HepG2 (cell line): ENCODE results near the gene CD53. TPM values are rescaled to one million over a fixed set of nuclear protein-coding genes. Genes with fewer than 3 reads are reported as not detected.

ENCODE experiments used
- ATAC-seq: fragments of 200-7000 bp; cut with Tn5 transposase; 3 replicates; pipeline ENCODE4 v1.9.1; 2020; ENCODE audit warnings: mild to moderate bottlenecking, moderate library complexity
- BruUV-seq: library from RNA; stranded (reverse); fragments of 400-500 nt; replicated peaks from 2 replicates; lab custom pipeline; 2021; lab: Mats Ljungman, UMichigan
- CTCF ChIA-PET: fragments of 300-600 bp; formaldehyde crosslinking; extraction: SDS; loops from one replicate; lab custom pipeline; 2021; ENCODE audit warnings: low total read pairs, inconsistent platforms, low intra/inter-chr PET ratio; lab: Yijun Ruan, JAX
- POLR2A ChIA-PET: fragments of 350-600 bp; sonication (Branson Sonifier 250); formaldehyde crosslinking; loops from one replicate; lab custom pipeline; 2020; ENCODE audit warnings: antibody characterized with exemption, inconsistent platforms; lab: Yijun Ruan, JAX
- DNase-seq: peaks from one replicate; pipeline ENCODE4 v3.0.0-alpha.2; 2015; ENCODE audit warnings: low spot score
- FAIRE-seq: peaks from 3 replicates; lab custom pipeline; 2011; peaks lifted over from hg19 to GRCh38; lab: Jason Lieb, UNC
- H2AFZ ChIP-seq: one replicate; pipeline ENCODE4 v1.6.1; 2011; ENCODE audit warnings: low read length, inconsistent platforms
- H3K27ac ChIP-seq: fragments of 300-600 bp; 3 replicates; pipeline ENCODE4 v1.8.0; 2011; ENCODE audit warnings: mixed run types, mild to moderate bottlenecking, mixed read lengths, low read length, inconsistent platforms; ENCODE audit not compliant: insufficient read depth; ENCODE audit errors: extremely low read length
- H3K27me3 ChIP-seq, 2 experiments: fragments of 200-600 bp in 1 of 2; 2 replicates in 1 of 2; 3 replicates in 1 of 2; pipeline versions ENCODE4 v1.6.0 to v1.8.0; 2011; ENCODE audit warnings: low read length in 2 of 2, mild to moderate bottlenecking in 2 of 2, moderate library complexity in 2 of 2, inconsistent platforms in 1 of 2; ENCODE audit not compliant: insufficient read depth in 2 of 2, control insufficient read depth in 1 of 2
- H3K36me3 ChIP-seq, 2 experiments: fragments of 200-600 bp in 1 of 2; replicated peaks in 1 of 2; 2 replicates in 1 of 2; 3 replicates in 1 of 2; pipeline versions ENCODE4 v1.5.1 to v1.8.0; 2011; ENCODE audit warnings: low read length in 2 of 2, inconsistent platforms in 1 of 2; ENCODE audit not compliant: insufficient read depth in 2 of 2, control insufficient read depth in 1 of 2
- H3K4me1 ChIP-seq: 2 replicates; pipeline ENCODE4 v1.5.1; 2012; ENCODE audit warnings: low read length, inconsistent platforms; ENCODE audit not compliant: insufficient read depth
- H3K4me2 ChIP-seq: 2 replicates; pipeline ENCODE4 v1.6.0; 2011; ENCODE audit warnings: low read depth, low read length, inconsistent platforms
- H3K4me3 ChIP-seq, 3 experiments: fragments of 200-600 bp in 1 of 3; sonication (generic), shearing (Covaris generic) in 1 of 3; replicated peaks in 1 of 3; 2 replicates each; pipeline ENCODE4 v1.5.1; 2011 to 2016; ENCODE audit warnings: low read length in 3 of 3, inconsistent platforms in 2 of 3, low read depth in 2 of 3, mild to moderate bottlenecking in 2 of 3, control low read depth in 1 of 3, mixed read lengths in 1 of 3; ENCODE audit not compliant: insufficient read depth in 1 of 3
- H3K79me2 ChIP-seq: one replicate; pipeline ENCODE4 v1.6.1; 2011; ENCODE audit warnings: low read length, inconsistent platforms; ENCODE audit not compliant: insufficient read depth
- H3K9ac ChIP-seq: 2 replicates; pipeline ENCODE4 v1.6.0; 2011; ENCODE audit warnings: mild to moderate bottlenecking, low read depth, low read length, inconsistent platforms; ENCODE audit not compliant: insufficient read depth
- H3K9me3 ChIP-seq: 2 replicates; pipeline ENCODE4 v1.5.1; 2012; ENCODE audit warnings: mild to moderate bottlenecking, low read length
- H4K20me1 ChIP-seq: 2 replicates; pipeline ENCODE4 v1.6.0; 2011; ENCODE audit warnings: inconsistent platforms, mild to moderate bottlenecking, low read length, moderate library complexity; ENCODE audit not compliant: insufficient read depth
- CBX2 ChIP-seq, 2 experiments: fragments of 200-600 bp in 1 of 2; sonication (generic); formaldehyde crosslinking in 1 of 2; IDR thresholded peaks; 2 replicates each; pipeline versions ENCODE4 v1.7.0 to v1.8.1; 2018 to 2022; ENCODE audit warnings: low read depth in 2 of 2, low read length in 1 of 2, mild to moderate bottlenecking in 1 of 2, missing genetic modification reagents in 1 of 2
- CENPX ChIP-seq: sonication (generic); formaldehyde crosslinking; IDR thresholded peaks from 2 replicates; pipeline ENCODE4 v1.9.0; 2021; ENCODE audit warnings: mild to moderate bottlenecking, missing genetic modification reagents, moderate library complexity
- DMAP1 ChIP-seq: IDR thresholded peaks from 2 replicates; pipeline ENCODE4 v1.6.1; 2016
- EHMT2 ChIP-seq: fragments of 200-600 bp; sonication (generic); IDR thresholded peaks from 2 replicates; pipeline ENCODE4 v1.7.0; 2017; ENCODE audit warnings: antibody characterized with exemption, low read depth, low read length, borderline replicate concordance
- HNRNPH1 ChIP-seq: fragments of 200-400 bp; formaldehyde crosslinking; optimal IDR thresholded peaks from 2 replicates; pipeline ENCODE3; 2017; ENCODE audit warnings: mild to moderate bottlenecking, low read depth, low read length
- KLF16 ChIP-seq, 2 experiments: sonication (generic) in 1 of 2; formaldehyde crosslinking in 1 of 2; IDR thresholded peaks; 2 replicates each; pipeline versions ENCODE4 v1.6.1 to v1.8.0; 2016 to 2023; ENCODE audit warnings: missing genetic modification reagents in 2 of 2, missing compliant biosample characterization in 1 of 2
- MLLT10 ChIP-seq: sonication (generic); formaldehyde crosslinking; IDR thresholded peaks from 2 replicates; pipeline ENCODE4 v1.4.0; 2020; ENCODE audit warnings: missing genetic modification reagents
- NFYC ChIP-seq: IDR thresholded peaks from 2 replicates; pipeline ENCODE4 v1.6.1; 2016; ENCODE audit warnings: missing genetic modification reagents, missing compliant biosample characterization
- RBFOX2 ChIP-seq: fragments of 200-400 bp; formaldehyde crosslinking; IDR thresholded peaks from 2 replicates; pipeline ENCODE4 v1.6.1; 2017; ENCODE audit warnings: low read depth, mild to moderate bottlenecking, low read length
- SP4 ChIP-seq: sonication (generic); formaldehyde crosslinking; IDR thresholded peaks from 2 replicates; pipeline ENCODE4 v1.8.1; 2023; ENCODE audit warnings: mild to moderate bottlenecking, missing genetic modification reagents
- ZBTB8A ChIP-seq: sonication (generic); formaldehyde crosslinking; IDR thresholded peaks from 2 replicates; pipeline ENCODE4 v1.4.0; 2020; ENCODE audit warnings: mild to moderate bottlenecking, low read depth, missing genetic modification reagents, borderline replicate concordance
- ZNF737 ChIP-seq: sonication (generic); formaldehyde crosslinking; IDR thresholded peaks from 2 replicates; pipeline ENCODE4 v1.5.0; 2020; ENCODE audit warnings: missing genetic modification reagents, mild to moderate bottlenecking, borderline replicate concordance
- WGBS: methylation state at CpG from one replicate; pipeline ENCODE4 v1.1.6; 2017; ENCODE audit warnings: low lambda C conversion rate; 5-methylcytosine and 5-hydroxymethylcytosine counted together
- in situ Hi-C: cut with HindIII; loops from 2 replicates; pipeline ENCODE4 v1.10.0; 2017; ENCODE audit warnings: low pct_unique_long_range_greater_than_20kb; ENCODE audit not compliant: extremely low pct_ligation_motif_present
- intact Hi-C: fragments of 100-400 bp; cut with micrococcal nuclease; formaldehyde crosslinking; loops from one replicate; pipeline ENCODE4 v1.10.0; 2022; ENCODE audit not compliant: unreplicated experiment
- polyA plus RNA-seq, 8 experiments: library from polyadenylated mRNA; depleted of rRNA in 3 of 8; stranded (reverse) in 7 of 8; unstranded in 1 of 8; fragments of >200 nt; fragmentation: Illumina TruSeq in 4 of 8; extraction: Trizol in 4 of 8; gene quantifications; 2 replicates each; pipeline versions ENCODE4 v1.2.1 to v1.2.3, GENCODE V29; 2011 to 2016; ENCODE audit warnings: low read depth in 4 of 8, missing spikeins in 1 of 8, mixed read lengths in 1 of 8; ENCODE audit not compliant: insufficient read depth in 1 of 8
- total RNA-seq, 5 experiments: library from RNA; depleted of rRNA; stranded (reverse); fragments of >200 nt; fragmentation: Illumina TruSeq; extraction: Trizol; gene quantifications; 2 replicates each; pipeline ENCODE4 v1.2.3, GENCODE V29; 2016; ENCODE audit warnings: low read depth in 1 of 5
- TF ChIP-seq, protein P1 (sequence below): IDR thresholded peaks from 2 replicates; pipeline ENCODE4 v1.6.1; 2016
- TF ChIP-seq, protein P2 (sequence below): sonication (generic); formaldehyde crosslinking; conservative IDR thresholded peaks from 2 replicates; pipeline ENCODE4 v1.4.0; 2020; ENCODE audit warnings: missing genetic modification reagents

Gene CD53
- total and polyA plus RNA-seq, 2 of the 13 experiments (the other 11 are each of a cell fraction or from before 2014, with no cell fraction given) = not detected

DNA sequence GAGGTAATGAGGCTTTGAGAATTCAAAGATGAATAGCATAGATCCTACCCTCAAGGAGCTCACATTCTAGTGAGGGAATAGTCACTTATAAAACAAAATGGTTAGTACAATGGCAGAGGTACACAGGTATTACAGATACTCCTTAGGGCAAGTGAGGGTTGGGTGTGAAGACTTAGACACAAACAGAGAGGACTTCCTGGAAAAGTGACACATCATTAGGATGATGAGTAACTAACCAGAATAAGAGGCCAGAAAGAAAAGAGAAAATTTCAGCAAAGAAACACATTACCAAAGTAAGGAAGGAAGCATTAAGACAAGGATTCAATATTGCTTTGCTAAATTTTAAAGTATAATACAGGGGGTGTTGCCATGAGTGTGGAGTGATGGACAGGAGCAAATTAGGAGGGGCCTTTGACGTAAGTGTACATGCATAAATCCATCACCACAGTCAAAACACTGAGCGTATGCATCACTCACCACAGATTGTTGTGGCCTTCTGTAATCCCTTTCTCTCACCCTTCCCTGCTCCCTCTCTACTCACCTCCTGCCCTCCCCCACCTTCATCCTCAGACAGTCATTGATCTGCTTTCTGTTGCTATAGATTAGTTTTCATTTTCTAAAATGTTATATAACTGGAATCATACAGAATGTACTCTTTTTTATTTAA is 7.9 kb downstream of the CD53 start:
- ChIA-PET CTCF (no interaction called here), POLR2A (no interaction called here)
- no peak for DNase-seq
- Histone ChIP-seq H3K79me2 (no peaks in the 10 kb centered on the region), H3K4me3 (no peak overlapping the region), H3K4me2 (no peak overlapping the region), H2AFZ (no peak overlapping the region), H3K27ac (no peak overlapping the region), H3K9ac (no peak overlapping the region), H4K20me1 (no peaks in the 10 kb centered on the region), H3K9me3 (no peaks in the 10 kb centered on the region), H3K27me3 (no peaks in the 10 kb centered on the region), H3K4me1 (no peaks in the 10 kb centered on the region), H3K36me3 (no peaks in the 10 kb centered on the region)
- no peak for FAIRE-seq
- no TSS peak for BruUV-seq
- in situ Hi-C loops = no loop called here
- 30% methylated on average over 2 of the region's 2 CpGs for WGBS
- no peak for TF ChIP-seq CENPX (CRISPR knock-in tag)
- TF ChIP-seq NFYC (CRISPR knock-in tag) = no peak
- no peak for TF ChIP-seq DMAP1 (CRISPR knock-in tag)
- TF ChIP-seq MLLT10 (CRISPR knock-in tag) = no peak
- no peak for TF ChIP-seq ZNF737 (CRISPR knock-in tag)
- no peak for TF ChIP-seq KLF16 (CRISPR knock-in tag; IDR thresholded peaks at IDR 0.05)
- TF ChIP-seq RBFOX2 = no peak
- TF ChIP-seq CBX2 (IDR thresholded peaks at IDR 0.05; ENCODE audit: low read depth, low read length) = no peak
- no peak for TF ChIP-seq CBX2 (CRISPR knock-in tag; IDR thresholded peaks at IDR 0.05; ENCODE audit: low read depth)
- TF ChIP-seq, protein P1, sequence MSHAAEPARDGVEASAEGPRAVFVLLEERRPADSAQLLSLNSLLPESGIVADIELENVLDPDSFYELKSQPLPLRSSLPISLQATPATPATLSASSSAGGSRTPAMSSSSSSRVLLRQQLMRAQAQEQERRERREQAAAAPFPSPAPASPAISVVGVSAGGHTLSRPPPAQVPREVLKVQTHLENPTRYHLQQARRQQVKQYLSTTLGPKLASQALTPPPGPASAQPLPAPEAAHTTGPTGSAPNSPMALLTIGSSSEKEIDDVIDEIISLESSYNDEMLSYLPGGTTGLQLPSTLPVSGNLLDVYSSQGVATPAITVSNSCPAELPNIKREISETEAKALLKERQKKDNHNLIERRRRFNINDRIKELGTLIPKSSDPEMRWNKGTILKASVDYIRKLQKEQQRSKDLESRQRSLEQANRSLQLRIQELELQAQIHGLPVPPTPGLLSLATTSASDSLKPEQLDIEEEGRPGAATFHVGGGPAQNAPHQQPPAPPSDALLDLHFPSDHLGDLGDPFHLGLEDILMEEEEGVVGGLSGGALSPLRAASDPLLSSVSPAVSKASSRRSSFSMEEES = no peak
- TF ChIP-seq, protein P2, sequence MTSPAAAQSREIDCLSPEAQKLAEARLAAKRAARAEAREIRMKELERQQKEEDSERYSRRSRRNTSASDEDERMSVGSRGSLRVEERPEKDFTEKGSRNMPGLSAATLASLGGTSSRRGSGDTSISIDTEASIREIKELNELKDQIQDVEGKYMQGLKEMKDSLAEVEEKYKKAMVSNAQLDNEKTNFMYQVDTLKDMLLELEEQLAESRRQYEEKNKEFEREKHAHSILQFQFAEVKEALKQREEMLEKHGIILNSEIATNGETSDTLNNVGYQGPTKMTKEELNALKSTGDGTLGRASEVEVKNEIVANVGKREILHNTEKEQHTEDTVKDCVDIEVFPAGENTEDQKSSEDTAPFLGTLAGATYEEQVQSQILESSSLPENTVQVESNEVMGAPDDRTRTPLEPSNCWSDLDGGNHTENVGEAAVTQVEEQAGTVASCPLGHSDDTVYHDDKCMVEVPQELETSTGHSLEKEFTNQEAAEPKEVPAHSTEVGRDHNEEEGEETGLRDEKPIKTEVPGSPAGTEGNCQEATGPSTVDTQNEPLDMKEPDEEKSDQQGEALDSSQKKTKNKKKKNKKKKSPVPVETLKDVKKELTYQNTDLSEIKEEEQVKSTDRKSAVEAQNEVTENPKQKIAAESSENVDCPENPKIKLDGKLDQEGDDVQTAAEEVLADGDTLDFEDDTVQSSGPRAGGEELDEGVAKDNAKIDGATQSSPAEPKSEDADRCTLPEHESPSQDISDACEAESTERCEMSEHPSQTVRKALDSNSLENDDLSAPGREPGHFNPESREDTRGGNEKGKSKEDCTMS = no peak
- TF ChIP-seq ZBTB8A (CRISPR knock-in tag) = no peak
- TF ChIP-seq EHMT2 = no peak
- TF ChIP-seq SP4 (CRISPR knock-in tag) = no peak
- TF ChIP-seq HNRNPH1 = no peak
- intact Hi-C loops = no loop called here
- ATAC-seq = no peak
